ENCODE data around the gene TMA7. TPM values are rescaled to one million over a fixed set of nuclear protein-coding genes. Genes with fewer than 3 reads are reported as not detected.

The TMA7 gene
- total RNA-seq, 4 donors from 2014 or later: 115 to 279 (median 192) TPM

- 13 to 62% methylated on average over 1 to 9 of the region's 9 CpGs for WGBS, 2 donors (ENCODE audit: low coverage in 1 of 2)
- Histone ChIP-seq H3K27me3 (peaks cover 12% of the 10 kb centered on the region), H3K4me1 (peaks cover 3 to 16% (median 7%) of the 10 kb centered on the region in 4 donors), H3K27ac (no peak overlapping the region), H3K4me3 (no peak overlapping the region), H3K36me3 (no peaks in the 10 kb centered on the region), H3K9me3 (no peaks in the 10 kb centered on the region)
- no peak for TF ChIP-seq CTCF (IDR thresholded peaks at IDR 0.05)
- no peak for TF ChIP-seq EP300 (IDR thresholded peaks at IDR 0.05; ENCODE audit: low read depth)
- TF ChIP-seq POLR2A (IDR thresholded peaks at IDR 0.05): no peak
- no peak for TF ChIP-seq POLR2AphosphoS5 (IDR thresholded peaks at IDR 0.05)
- no peak for DNase-seq
- in situ Hi-C loops (cut with MboI; ENCODE audit: low pct_ligation_motif_present in 1 of 4, low pct_unique_long_range_greater_than_20kb in 1 of 4, low sequenced_read_pairs in 3 of 4) (loop anchor here in 1 of 4 donors (5.0 kb wide), 1 partner anchor 39 kb away; no protein-coding TSS in a partner anchor), intact Hi-C loops (cut with DNase I; ENCODE audit: low total_unique reads) (no loop called here)
Observed at GRCh38 chr3:48397767-48398681, 42.0 kb upstream of the TMA7 start.

- Histone ChIP-seq H3K27me3 (peaks cover 8% of the 10 kb centered on the region), H3K36me3 (peaks cover 0 to 2% (median 0%) of the 10 kb centered on the region in 4 donors), H3K27ac (no peak overlapping the region), H3K4me3 (no peak overlapping the region), H3K9me3 (no peaks in the 10 kb centered on the region), H3K4me1 (peaks cover 3 to 16% (median 7%) of the 10 kb centered on the region in 4 donors)
- intact Hi-C loops (cut with DNase I; ENCODE audit: low total_unique reads): no loop called here
- in situ Hi-C loops (cut with MboI; ENCODE audit: low pct_ligation_motif_present in 1 of 4, low pct_unique_long_range_greater_than_20kb in 1 of 4, low sequenced_read_pairs in 3 of 4): loop anchor here in 1 of 4 donors (5.0 kb wide), 1 partner anchor 38 kb away; no protein-coding TSS in a partner anchor
- 58% methylated on average over 11 of the region's 11 CpGs; no CpG with 5 or more reads in 1 of the 2 donors for WGBS, 2 donors (ENCODE audit: low coverage in 1 of 2)
- DNase-seq: no peak
- TF ChIP-seq EP300 (IDR thresholded peaks at IDR 0.05; ENCODE audit: low read depth): no peak
- TF ChIP-seq CTCF (IDR thresholded peaks at IDR 0.05): no peak
- no peak for TF ChIP-seq POLR2AphosphoS5 (IDR thresholded peaks at IDR 0.05)
- TF ChIP-seq POLR2A (IDR thresholded peaks at IDR 0.05): no peak
Observed at GRCh38 chr3:48398701-48399386, 41.2 kb upstream of the TMA7 start.

- Histone ChIP-seq H3K27ac (no peak overlapping the region), H3K36me3 (peaks cover 0 to 6% (median 0%) of the 10 kb centered on the region in 4 donors), H3K4me3 (no peak overlapping the region), H3K27me3 (peaks cover 6% of the 10 kb centered on the region), H3K4me1 (peaks cover 3 to 16% (median 7%) of the 10 kb centered on the region in 4 donors), H3K9me3 (no peaks in the 10 kb centered on the region)
- WGBS, 2 donors (ENCODE audit: low coverage in 1 of 2): 53 to 60% methylated on average over 1 to 4 of the region's 4 CpGs
- no peak for DNase-seq
- no peak for TF ChIP-seq CTCF (IDR thresholded peaks at IDR 0.05)
- no peak for TF ChIP-seq EP300 (IDR thresholded peaks at IDR 0.05; ENCODE audit: low read depth)
- no peak for TF ChIP-seq POLR2AphosphoS5 (IDR thresholded peaks at IDR 0.05)
- TF ChIP-seq POLR2A (IDR thresholded peaks at IDR 0.05): no peak
- in situ Hi-C loops (cut with MboI; ENCODE audit: low pct_ligation_motif_present in 1 of 4, low pct_unique_long_range_greater_than_20kb in 1 of 4, low sequenced_read_pairs in 3 of 4) (loop anchor here in 2 of 4 donors (5.0 to 10.0 kb wide), 2 partner anchors 38 to 125 kb away; no protein-coding TSS in a partner anchor), intact Hi-C loops (cut with DNase I; ENCODE audit: low total_unique reads) (loop anchor here (2.0 kb wide), 1 partner anchor 37 kb away; no protein-coding TSS in a partner anchor)
Observed at GRCh38 chr3:48399387-48400172, 40.5 kb upstream of the TMA7 start.
